GM12891 (cell line): ENCODE results near the gene TRIM69.
"Not testable (repeated sequence)": the region's sequence is repeated elsewhere in the genome, so short reads cannot be mapped to it uniquely, and the experiment has no call there.

Experiments
- PAX5 ChIP-seq: IDR thresholded peaks from 2 replicates; pipeline ENCODE4 v1.6.1; 2011; ENCODE audit warnings: low read length, moderate library complexity, mild to moderate bottlenecking; ENCODE audit not compliant: insufficient read depth, severe bottlenecking
- POLR2A ChIP-seq: IDR thresholded peaks from 2 replicates; pipeline ENCODE4 v1.6.1; 2011; ENCODE audit warnings: low read depth, low read length, control low read depth
- POLR2AphosphoS5 ChIP-seq: IDR thresholded peaks from 2 replicates; pipeline ENCODE4 v1.6.1; 2011; ENCODE audit warnings: low read depth, low read length, control low read depth
- POU2F2 ChIP-seq: IDR thresholded peaks from 2 replicates; pipeline ENCODE4 v1.6.1; 2011; ENCODE audit warnings: low read depth, mild to moderate bottlenecking, control low read depth, low read length, moderate library complexity
- TAF1 ChIP-seq: IDR thresholded peaks from 2 replicates; pipeline ENCODE4 v1.6.1; 2011; ENCODE audit warnings: low read depth, low read length, control low read depth

GRCh38 chr15:44784918-44785274, 48.6 kb downstream of the TRIM69 start:
- not testable (repeated sequence) for TF ChIP-seq POLR2A, POLR2AphosphoS5, POU2F2, TAF1, PAX5
